HepG2 (cell line): ENCODE results near the gene SLC1A5. TPM values are rescaled to one million over a fixed set of nuclear protein-coding genes. Genes with fewer than 3 reads are reported as not detected.
A peak's percentile ranks its signal among the peaks of the same experiment; 100 is the strongest.

Experiments
- AGO2 ChIP-seq: fragments of 200-400 bp; formaldehyde crosslinking; optimal IDR thresholded peaks from 2 replicates; pipeline ENCODE3; 2017; ENCODE audit warnings: mild to moderate bottlenecking, low read depth, low read length, moderate library complexity
- BCL6 ChIP-seq: IDR thresholded peaks from 2 replicates; pipeline ENCODE4 v1.6.1; 2016; ENCODE audit warnings: missing genetic modification reagents, missing compliant biosample characterization
- ELF1 ChIP-seq: sonication (generic); formaldehyde crosslinking; IDR thresholded peaks from 2 replicates; pipeline ENCODE4 v1.4.0; 2020; ENCODE audit warnings: missing genetic modification reagents
- IRF9 ChIP-seq: sonication (generic); formaldehyde crosslinking; IDR thresholded peaks from 2 replicates; pipeline ENCODE4 v1.8.0; 2022; ENCODE audit warnings: missing genetic modification reagents, mild to moderate bottlenecking, borderline replicate concordance
- MBD4 ChIP-seq: IDR thresholded peaks from 2 replicates; pipeline ENCODE4 v1.6.1; 2012; ENCODE audit warnings: low read length, inconsistent platforms, borderline replicate concordance
- MIER3 ChIP-seq: IDR thresholded peaks from 2 replicates; pipeline ENCODE4 v1.6.1; 2016; ENCODE audit warnings: missing compliant biosample characterization, borderline replicate concordance
- NBN ChIP-seq: fragments of 450-650 bp; conservative IDR thresholded peaks from 2 replicates; pipeline ENCODE4 v1.6.1; 2017
- NCOA2 ChIP-seq: sonication (generic); formaldehyde crosslinking; IDR thresholded peaks from 2 replicates; pipeline ENCODE4 v1.8.0; 2022; ENCODE audit warnings: inconsistent platforms
- NFAT5 ChIP-seq: sonication (generic); formaldehyde crosslinking; IDR thresholded peaks from 2 replicates; pipeline ENCODE4 v1.4.0; 2020; ENCODE audit warnings: missing genetic modification reagents
- RFX3 ChIP-seq: IDR thresholded peaks from 2 replicates; pipeline ENCODE4 v1.6.1; 2016; ENCODE audit warnings: missing biosample characterization, missing genetic modification reagents
- YEATS4 ChIP-seq: sonication (generic); formaldehyde crosslinking; IDR thresholded peaks from 2 replicates; pipeline ENCODE4 v1.4.0; 2020; ENCODE audit warnings: missing genetic modification reagents, borderline replicate concordance
- ZBTB25 ChIP-seq: IDR thresholded peaks from 2 replicates; pipeline ENCODE4 v1.6.1; 2018; ENCODE audit warnings: missing genetic modification reagents
- ZFP91 ChIP-seq: sonication (generic); formaldehyde crosslinking; IDR thresholded peaks from 2 replicates; pipeline ENCODE4 v1.9.0; 2022; ENCODE audit warnings: missing genetic modification reagents, mild to moderate bottlenecking, borderline replicate concordance
- ZNF432 ChIP-seq: sonication (generic); formaldehyde crosslinking; IDR thresholded peaks from 2 replicates; pipeline ENCODE4 v1.5.0; 2020; ENCODE audit warnings: missing genetic modification reagents, mild to moderate bottlenecking, borderline replicate concordance
- ZNF569 ChIP-seq: sonication (generic); formaldehyde crosslinking; IDR thresholded peaks from 2 replicates; pipeline ENCODE4 v1.5.0; 2020; ENCODE audit warnings: mild to moderate bottlenecking, missing genetic modification reagents, moderate library complexity, borderline replicate concordance
- ZNF614 ChIP-seq: IDR thresholded peaks from 2 replicates; pipeline ENCODE4 v1.6.1; 2018; ENCODE audit warnings: missing biosample characterization, missing genetic modification reagents, inconsistent platforms, borderline replicate concordance
- ZNF703 ChIP-seq: sonication (generic); formaldehyde crosslinking; IDR thresholded peaks from 2 replicates; pipeline ENCODE4 v1.5.1; 2020; ENCODE audit warnings: missing genetic modification reagents, mild to moderate bottlenecking, moderate library complexity, borderline replicate concordance
- ZNF879 ChIP-seq: sonication (generic); formaldehyde crosslinking; IDR thresholded peaks from 2 replicates; pipeline ENCODE4 v1.8.1; 2023; ENCODE audit warnings: missing genetic modification reagents
- ZSCAN20 ChIP-seq: sonication (generic); formaldehyde crosslinking; IDR thresholded peaks from 2 replicates; pipeline ENCODE4 v1.4.0; 2020; ENCODE audit warnings: missing genetic modification reagents, mild to moderate bottlenecking, borderline replicate concordance
- polyA plus RNA-seq, 8 experiments: library from polyadenylated mRNA; depleted of rRNA in 3 of 8; stranded (reverse) in 7 of 8; unstranded in 1 of 8; fragments of >200 nt; fragmentation: Illumina TruSeq in 4 of 8; extraction: Trizol in 4 of 8; gene quantifications; 2 replicates each; pipeline versions ENCODE4 v1.2.1 to v1.2.3, GENCODE V29; 2011 to 2016; ENCODE audit warnings: low read depth in 4 of 8, missing spikeins in 1 of 8, mixed read lengths in 1 of 8; ENCODE audit not compliant: insufficient read depth in 1 of 8
- total RNA-seq, 5 experiments: library from RNA; depleted of rRNA; stranded (reverse); fragments of >200 nt; fragmentation: Illumina TruSeq; extraction: Trizol; gene quantifications; 2 replicates each; pipeline ENCODE4 v1.2.3, GENCODE V29; 2016; ENCODE audit warnings: low read depth in 1 of 5

The SLC1A5 gene
- total and polyA plus RNA-seq, 2 of the 13 experiments (the other 11 are each of a cell fraction or from before 2014, with no cell fraction given): 120 to 159 TPM

GRCh38 chr19:46821512-46822409 lies 33.4 kb upstream of the SLC1A5 start (continued):
- TF ChIP-seq ZFP91 (peak; percentile 39; the same call in 1 of the 2 replicates), AGO2 (no peak), NCOA2 (no peak), ZNF879 (no peak), ZNF569 (CRISPR knock-in tag) (no peak), BCL6 (no peak), RFX3 (no peak), ZNF614 (CRISPR knock-in tag) (no peak), MBD4 (no peak), YEATS4 (CRISPR knock-in tag) (peak; percentile 74), ZNF703 (CRISPR knock-in tag) (no peak), NBN (no peak), ELF1 (CRISPR knock-in tag) (no peak), MIER3 (CRISPR knock-in tag) (peak; percentile 43; the same call in 1 of the 2 replicates), IRF9 (CRISPR knock-in tag) (no peak), ZNF432 (CRISPR knock-in tag) (no peak), NFAT5 (CRISPR knock-in tag) (no peak), ZSCAN20 (CRISPR knock-in tag) (no peak), ZBTB25 (no peak)
